ENCODE results near the gene FAT2.
"Not testable (repeated sequence)": the region's sequence is repeated elsewhere in the genome, so short reads cannot be mapped to it uniquely, and the experiment has no call there.

FAT2 gene

DNA sequence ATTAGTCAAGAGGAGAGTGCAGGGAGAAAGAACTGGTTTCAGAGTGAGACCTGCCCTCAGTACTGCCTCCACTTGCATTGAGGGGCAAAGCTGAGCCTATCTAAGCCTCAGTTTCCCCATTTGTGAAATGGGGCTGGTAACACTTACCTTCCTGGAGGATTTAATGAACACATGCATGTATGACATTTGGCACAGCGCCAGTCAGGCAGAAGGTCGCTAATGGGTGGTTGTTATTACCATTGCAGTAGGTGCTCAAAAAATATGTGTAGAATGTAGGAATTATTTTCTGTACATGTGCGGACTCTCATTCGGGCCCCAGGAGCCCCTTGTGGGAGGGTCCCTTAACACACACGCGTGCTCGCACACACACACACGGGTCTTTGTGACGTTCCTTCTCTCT lies 10.9 kb downstream of the FAT2 start:
- no peak for DNase-seq

- not testable (repeated sequence) for DNase-seq
Observed at GRCh38 chr5:151579146-151579545, 12.0 kb downstream of the FAT2 start.

GRCh38 chr5:151578326-151579025 lies 12.7 kb downstream of the FAT2 start:
- DNase-seq = no peak

- no peak for DNase-seq
Observed at GRCh38 chr5:151577566-151577965, 13.6 kb downstream of the FAT2 start.

GRCh38 chr5:151574444-151574996 lies 16.6 kb downstream of the FAT2 start:
- DNase-seq = no peak

DNA sequence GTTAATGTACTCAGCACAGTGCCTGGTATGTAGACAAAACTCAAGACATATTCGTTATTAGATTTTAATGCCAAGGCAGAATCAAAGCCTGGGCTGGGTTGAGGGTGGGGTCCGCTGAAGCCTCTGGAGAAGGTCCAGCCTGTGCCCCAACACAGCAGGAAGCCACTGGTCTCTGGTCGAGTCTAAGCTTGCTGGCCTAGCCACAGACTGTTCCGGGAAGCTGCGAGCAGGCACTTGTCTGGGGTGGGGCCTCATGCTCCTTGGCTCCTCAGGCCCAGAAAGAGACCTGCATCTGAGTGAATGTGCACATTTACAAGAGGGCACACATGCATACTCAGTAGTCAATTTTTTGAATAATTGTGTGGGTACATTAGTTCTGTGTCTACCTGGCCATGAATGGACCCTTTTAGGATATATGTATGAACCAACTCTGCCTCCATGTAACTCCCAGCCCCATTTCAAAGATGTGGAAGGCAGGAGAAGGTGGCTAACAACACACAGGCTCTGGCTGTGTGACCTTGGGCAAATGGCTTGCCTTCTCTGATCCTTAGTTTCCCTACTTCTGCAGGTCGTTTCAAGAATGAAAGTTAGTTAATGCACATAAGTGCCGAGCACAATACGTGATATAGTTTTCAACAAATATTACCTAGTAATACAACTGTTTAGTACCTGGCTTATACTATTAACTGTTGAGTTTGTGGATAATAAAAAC lies 18.3 kb downstream of the FAT2 start:
- DNase-seq = no peak

GRCh38 chr5:151571270-151572173 lies 19.6 kb downstream of the FAT2 start:
- DNase-seq = no peak

- DNase-seq = no peak
Observed at GRCh38 chr5:151570512-151571269, 20.4 kb downstream of the FAT2 start.

DNA sequence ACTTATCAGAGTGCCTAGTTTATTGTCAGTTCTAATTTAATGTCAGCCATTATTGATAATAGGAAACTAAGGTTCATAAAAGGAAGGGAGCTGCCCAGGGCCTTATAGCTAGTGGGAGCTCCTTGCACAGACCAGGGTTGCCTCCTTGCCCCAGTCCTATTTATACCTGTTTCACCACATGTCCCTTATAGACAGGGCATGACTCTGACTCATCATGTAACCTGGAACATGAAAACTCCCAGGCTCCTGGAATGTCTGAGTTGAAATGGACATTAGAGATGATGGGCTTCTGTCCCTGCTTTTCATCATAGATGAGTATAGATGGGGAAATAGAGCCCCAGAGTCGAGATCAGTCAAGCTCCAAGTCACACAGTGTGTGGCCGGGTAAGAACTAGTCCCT lies 21.1 kb downstream of the FAT2 start:
- DNase-seq = no peak

GRCh38 chr5:151569132-151570046 lies 21.7 kb downstream of the FAT2 start:
- DNase-seq = no peak

DNA sequence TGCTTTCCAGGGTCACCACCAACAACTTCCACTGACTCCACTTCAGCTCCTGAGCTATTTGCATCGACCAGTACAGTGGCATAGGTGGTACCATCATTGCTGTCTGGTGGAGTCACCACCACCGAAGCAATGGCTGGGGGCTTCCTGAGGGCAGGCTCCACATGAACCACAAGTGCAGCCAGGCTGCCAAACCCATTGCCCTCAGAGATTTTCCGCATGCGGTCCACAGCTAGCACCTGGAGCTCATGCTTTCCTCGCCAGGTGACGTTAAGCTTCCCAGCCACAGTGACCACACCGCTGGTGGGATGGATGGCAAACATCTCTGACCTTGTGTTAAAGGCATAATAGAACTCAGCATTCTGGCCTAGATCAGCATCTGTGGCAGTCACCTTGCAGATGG lies 23.1 kb downstream of the FAT2 start:
- no peak for DNase-seq

GRCh38 chr5:151565971-151566370 lies 25.2 kb downstream of the FAT2 start:
- DNase-seq = no peak

DNA sequence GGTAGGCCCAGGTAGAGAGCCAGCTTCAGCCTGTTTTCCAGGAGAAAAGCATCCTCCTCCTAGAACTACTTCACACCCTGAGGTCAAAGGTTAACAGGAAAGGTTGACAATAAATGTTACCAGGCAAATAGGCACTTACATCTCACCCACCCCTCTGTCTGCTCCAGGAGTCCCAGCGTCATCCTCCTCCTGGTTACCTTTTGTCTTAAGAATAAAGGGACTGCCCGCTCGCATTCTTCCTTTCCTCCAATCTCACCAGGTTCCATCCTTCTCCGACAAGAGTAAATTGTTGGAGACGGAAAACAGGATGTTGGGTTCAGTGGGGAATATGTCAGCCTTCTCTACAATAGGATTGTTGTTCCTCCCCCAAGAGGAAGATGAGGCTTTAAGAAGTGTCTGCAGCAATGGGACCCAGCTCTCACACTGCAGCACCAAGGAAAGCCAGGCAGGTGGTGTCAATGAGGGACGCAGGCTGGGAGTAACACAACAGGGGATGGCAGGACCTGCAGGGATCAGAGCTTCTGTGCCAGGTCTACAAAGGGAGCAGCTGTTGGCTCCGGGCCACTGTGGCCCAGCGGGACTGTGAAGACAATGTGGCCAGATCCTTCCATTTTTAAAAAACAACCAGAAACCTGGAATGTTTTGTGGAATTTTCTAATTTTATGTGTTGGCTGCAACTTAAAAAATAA lies 29.0 kb downstream of the FAT2 start:
- DNase-seq = no peak

- no peak for DNase-seq
Observed at GRCh38 chr5:151557951-151558350, 33.2 kb downstream of the FAT2 start.

- no peak for DNase-seq
Observed at GRCh38 chr5:151557466-151557865, 33.7 kb downstream of the FAT2 start.

GRCh38 chr5:151556806-151557205 lies 34.3 kb downstream of the FAT2 start:
- no peak for DNase-seq

DNA sequence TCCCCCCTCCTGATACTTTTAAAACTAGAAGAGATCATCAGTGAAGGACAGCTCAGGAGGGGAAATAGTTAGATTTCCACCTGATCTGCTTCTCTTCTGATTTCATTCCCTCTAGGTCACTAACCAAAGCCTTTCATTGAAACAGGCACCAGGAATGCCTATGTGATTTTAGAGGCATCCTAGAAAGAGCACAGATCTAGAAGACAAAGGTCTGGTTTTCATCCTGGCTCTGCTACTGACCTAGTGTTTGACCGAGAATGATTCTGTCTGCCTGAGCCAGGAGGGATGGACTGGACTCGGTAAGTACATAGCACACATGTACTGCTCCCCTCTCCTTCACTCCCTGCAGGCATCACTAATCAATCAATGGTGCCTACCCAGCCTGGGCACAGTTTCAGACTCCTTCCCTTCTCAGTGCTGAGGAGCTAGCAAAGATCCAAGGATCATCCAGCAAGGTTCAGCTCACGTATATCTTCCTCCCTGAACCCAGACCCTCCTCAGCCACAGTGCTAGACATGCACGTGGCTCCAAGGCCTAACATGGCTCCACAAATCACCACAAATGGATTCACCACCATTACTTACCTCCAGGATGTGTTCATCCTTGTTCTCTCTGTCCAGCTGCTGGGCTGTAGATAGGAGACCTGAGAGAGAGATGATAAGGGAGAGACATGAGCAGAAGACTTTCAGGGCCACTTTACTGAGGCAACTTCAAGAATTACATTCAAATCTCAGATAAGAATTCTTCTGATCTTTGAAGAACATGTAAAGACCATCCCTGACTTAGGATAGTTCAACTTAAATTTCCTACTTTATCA lies 35.2 kb downstream of the FAT2 start:
- no peak for DNase-seq

- DNase-seq = no peak
Observed at GRCh38 chr5:151553695-151554094, 37.4 kb downstream of the FAT2 start.

DNA sequence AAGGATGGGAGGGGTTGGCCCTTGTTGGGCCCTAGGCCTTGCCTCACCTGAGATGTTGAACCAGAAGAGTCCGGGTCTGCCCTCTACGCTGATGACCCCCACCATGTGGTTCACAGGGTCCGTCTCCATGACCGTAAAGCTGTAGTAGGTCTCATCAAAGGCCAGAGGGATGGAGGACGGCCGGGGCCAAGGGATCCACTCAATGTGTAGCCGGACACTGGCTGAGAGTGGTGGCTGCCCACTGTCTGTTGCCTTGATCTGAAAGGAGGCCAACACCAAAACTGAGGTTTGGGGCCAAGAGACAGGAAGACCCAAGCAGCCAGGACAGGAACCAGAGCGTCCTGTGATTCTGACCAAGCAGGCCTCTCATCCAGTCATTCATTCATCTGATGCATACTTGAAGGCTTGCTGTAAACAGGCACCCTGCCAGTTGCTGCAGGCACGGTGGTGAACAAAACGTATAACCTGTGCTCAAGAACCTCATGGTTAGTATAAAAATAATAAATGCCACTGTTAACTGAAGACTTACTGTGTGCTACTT lies 37.9 kb downstream of the FAT2 start:
- DNase-seq = no peak

GRCh38 chr5:151551985-151552384 lies 39.1 kb downstream of the FAT2 start:
- DNase-seq = no peak

All from activated CD4-positive, CD25-positive, alpha-beta regulatory T cell (primary cell).